Left kidney (tissue), 1 donor: Measurements from ENCODE around the gene ARIH1. TPM values are rescaled to one million over a fixed set of nuclear protein-coding genes. Genes with fewer than 3 reads are reported as not detected.

Source experiments
- polyA plus RNA-seq: library from polyadenylated mRNA; unstranded; fragments of 120-200 nt; gene quantifications from one replicate; pipeline ENCODE4 v1.2.1, GENCODE V29; 2013; ENCODE audit not compliant: insufficient read length

Gene ARIH1
- polyA plus RNA-seq, 1 donor = 199 TPM

Other genes with a start within 250 kb of the ARIH1 start
- gene PKM, start 243.1 kb upstream of the ARIH1 start, polyA plus RNA-seq = 696 TPM
- 135 TPM for gene PARP6, start 201.8 kb upstream of the ARIH1 start, polyA plus RNA-seq
- 5.1 TPM for gene CELF6, start 154.2 kb upstream of the ARIH1 start, polyA plus RNA-seq
- gene HEXA, start 98.3 kb upstream of the ARIH1 start, polyA plus RNA-seq = 125 TPM
- gene TMEM202, start 76.0 kb upstream of the ARIH1 start, polyA plus RNA-seq = not detected
- 0.07 TPM for gene GOLGA6B, start 180.4 kb downstream of the ARIH1 start, polyA plus RNA-seq
- gene HIGD2B, start 211.9 kb downstream of the ARIH1 start, polyA plus RNA-seq = not detected
- 56.3 TPM for gene BBS4, start 211.9 kb downstream of the ARIH1 start, polyA plus RNA-seq